GM21423 (cell line): ENCODE measurements around the gene NT5E.
"Not testable (repeated sequence)": the region's sequence is repeated elsewhere in the genome, so short reads cannot be mapped to it uniquely, and the experiment has no call there.

Experiments used
- ATAC-seq: cut with Tn5 transposase; IDR thresholded peaks from one replicate; pipeline ENCODE4 v1.9.1; 2021; ENCODE audit warnings: mild to moderate bottlenecking, moderate library complexity; ENCODE audit not compliant: unreplicated experiment

The NT5E gene

GRCh38 chr6:85484948-85485347 is 35.1 kb downstream of the NT5E start:
- ATAC-seq = no peak

- ATAC-seq = no peak
These were observed 40.8 kb downstream of the NT5E start for GRCh38 chr6:85490516-85491248.

GRCh38 chr6:85493389-85493788 is 43.5 kb downstream of the NT5E start:
- ATAC-seq = no peak

GRCh38 chr6:85494547-85495536 is 45.0 kb downstream of the NT5E start:
- no peak for ATAC-seq

- no peak for ATAC-seq
These were observed 46.2 kb downstream of the NT5E start for GRCh38 chr6:85496009-85496579.

- no peak for ATAC-seq
These were observed 47.0 kb downstream of the NT5E start for GRCh38 chr6:85496856-85497255.

- ATAC-seq = no peak
These were observed 48.8 kb downstream of the NT5E start for GRCh38 chr6:85498596-85499258.

- no peak for ATAC-seq
These were observed 56.7 kb downstream of the NT5E start for GRCh38 chr6:85506441-85507093.

GRCh38 chr6:85516168-85516567 is 66.3 kb downstream of the NT5E start:
- ATAC-seq = no peak

- not testable (repeated sequence) for ATAC-seq
These were observed 74.4 kb downstream of the NT5E start for GRCh38 chr6:85524281-85524680.

- no peak for ATAC-seq
These were observed 87.2 kb downstream of the NT5E start for GRCh38 chr6:85537055-85537494.

- no peak for ATAC-seq
These were observed 94.9 kb downstream of the NT5E start for GRCh38 chr6:85544776-85545175.
